Neuronal stem cell (in vitro differentiated cells): ENCODE results near the gene DACH2.

Experiments used
- DNase-seq: peaks from one replicate; pipeline ENCODE4 v3.0.0-alpha.2; 2013; ENCODE audit warnings: low spot score
- H2AFZ ChIP-seq: one replicate; pipeline ENCODE4 v1.6.1; 2013; ENCODE audit warnings: mild to moderate bottlenecking, low read length, inconsistent platforms
- H2AK5ac ChIP-seq: 2 replicates; pipeline ENCODE4 v1.6.1; 2013; ENCODE audit warnings: low read depth, mild to moderate bottlenecking, inconsistent platforms, low read length, moderate library complexity, mixed read lengths
- H2BK120ac ChIP-seq: 2 replicates; pipeline ENCODE4 v1.6.1; 2013; ENCODE audit warnings: low read depth, mild to moderate bottlenecking, inconsistent platforms, low read length, moderate library complexity, mixed read lengths
- H2BK12ac ChIP-seq: one replicate; pipeline ENCODE4 v1.6.1; 2013; ENCODE audit warnings: low read length, inconsistent platforms
- H2BK15ac ChIP-seq: 2 replicates; pipeline ENCODE4 v1.6.1; 2013; ENCODE audit warnings: mild to moderate bottlenecking, low read length, inconsistent platforms, mixed read lengths
- H2BK5ac ChIP-seq: one replicate; pipeline ENCODE4 v1.6.1; 2013; ENCODE audit warnings: inconsistent platforms, mild to moderate bottlenecking, low read length, moderate library complexity
- H3K14ac ChIP-seq: one replicate; pipeline ENCODE4 v1.6.1; 2013; ENCODE audit warnings: low read length, inconsistent platforms
- H3K18ac ChIP-seq: 2 replicates; pipeline ENCODE4 v1.6.1; 2013; ENCODE audit warnings: low read length, inconsistent platforms
- H3K23ac ChIP-seq: 2 replicates; pipeline ENCODE4 v1.6.1; 2013; ENCODE audit warnings: low read depth, mild to moderate bottlenecking, mixed read lengths, low read length, inconsistent platforms; ENCODE audit not compliant: poor library complexity
- H3K27ac ChIP-seq: replicated peaks from 3 replicates; pipeline ENCODE4 v1.5.1; 2013; ENCODE audit warnings: low read length, inconsistent platforms
- H3K27me3 ChIP-seq, 3 experiments: 2 replicates each; pipeline ENCODE4 v1.6.1; 2013; ENCODE audit warnings: low read length in 3 of 3, mild to moderate bottlenecking in 2 of 3, inconsistent platforms in 1 of 3, low read depth in 1 of 3, mixed read lengths in 1 of 3, moderate library complexity in 1 of 3; ENCODE audit not compliant: control insufficient read depth in 3 of 3, insufficient read depth in 3 of 3
- H3K36me3 ChIP-seq, 2 donors: replicated peaks in 1 of 2; 2 replicates each; pipeline ENCODE4 v1.6.1; 2013; ENCODE audit warnings: low read length in 2 of 2; ENCODE audit not compliant: control insufficient read depth in 2 of 2, insufficient read depth in 2 of 2
- H3K4ac ChIP-seq: 2 replicates; pipeline ENCODE4 v1.6.1; 2013; ENCODE audit warnings: inconsistent platforms, mild to moderate bottlenecking, low read length, moderate library complexity
- H3K4me1 ChIP-seq, 2 donors: 1 replicate in 1 of 2; 2 replicates in 1 of 2; pipeline ENCODE4 v1.6.1; 2013; ENCODE audit warnings: low read length in 2 of 2, low read depth in 1 of 2; ENCODE audit not compliant: control insufficient read depth in 2 of 2, insufficient read depth in 1 of 2
- H3K4me2 ChIP-seq: one replicate; pipeline ENCODE4 v1.6.1; 2013; ENCODE audit warnings: mild to moderate bottlenecking, low read length, inconsistent platforms; ENCODE audit not compliant: insufficient read depth, poor library complexity, severe bottlenecking
- H3K4me3 ChIP-seq, 2 donors: 2 replicates each; pipeline ENCODE4 v1.5.1; 2013; ENCODE audit warnings: low read length in 2 of 2, mild to moderate bottlenecking in 2 of 2, inconsistent platforms in 1 of 2, moderate library complexity in 1 of 2
- H3K79me1 ChIP-seq: one replicate; pipeline ENCODE4 v1.6.1; 2013; ENCODE audit warnings: low read depth, mild to moderate bottlenecking, inconsistent platforms, low read length, moderate library complexity
- H3K9ac ChIP-seq: one replicate; pipeline ENCODE4 v1.6.1; 2013; ENCODE audit warnings: mild to moderate bottlenecking, low read depth, low read length, inconsistent platforms; ENCODE audit not compliant: poor library complexity
- H3K9me3 ChIP-seq, 2 donors: replicated peaks in 1 of 2; 2 replicates each; pipeline versions ENCODE3 to v1.6.1; 2013; ENCODE audit warnings: low read length in 2 of 2, mild to moderate bottlenecking in 2 of 2, inconsistent platforms in 1 of 2, low read depth in 1 of 2, mixed read lengths in 1 of 2, moderate library complexity in 1 of 2; ENCODE audit not compliant: control insufficient read depth in 2 of 2, insufficient read depth in 1 of 2
- H4K8ac ChIP-seq: one replicate; pipeline ENCODE4 v1.6.1; 2013; ENCODE audit warnings: low read depth, mild to moderate bottlenecking, inconsistent platforms, low read length, moderate library complexity
- H4K91ac ChIP-seq: one replicate; pipeline ENCODE4 v1.6.1; 2013; ENCODE audit warnings: low read length, low read depth, mild to moderate bottlenecking, inconsistent platforms; ENCODE audit not compliant: poor library complexity
- WGBS, 2 donors: extraction: QIAGEN DNeasy Blood & Tissue Kit; methylation state at CpG; one replicate each; pipeline ENCODE4 v1.1.7; 2013; ENCODE audit warnings: missing lambda C conversion rate in 2 of 2, mixed read lengths in 1 of 2; ENCODE audit not compliant: insufficient read length in 2 of 2, insufficient replicate concordance in 1 of 2; ENCODE audit errors: extremely low coverage in 2 of 2; 5-methylcytosine and 5-hydroxymethylcytosine counted together

Gene DACH2

GRCh38 chrX:86455495-86455894 is 307.2 kb downstream of the DACH2 start:
- Histone ChIP-seq H3K27me3 (no peaks in the 10 kb centered on the region), H2BK12ac (no peak overlapping the region), H2AK5ac (no peak overlapping the region), H2BK15ac (no peak overlapping the region), H3K4ac (no peak overlapping the region), H3K27ac (no peak overlapping the region), H3K4me3 (no peak overlapping the region), H3K9ac (no peak overlapping the region), H3K79me1 (no peaks in the 10 kb centered on the region), H3K36me3 (no peaks in the 10 kb centered on the region), H3K4me2 (no peak overlapping the region), H3K4me1 (no peaks in the 10 kb centered on the region), H3K14ac (no peak overlapping the region), H2AFZ (no peak overlapping the region), H3K18ac (no peak overlapping the region), H4K8ac (no peak overlapping the region), H4K91ac (no peak overlapping the region), H2BK5ac (no peak overlapping the region), H2BK120ac (no peak overlapping the region), H3K9me3 (no peaks in the 10 kb centered on the region), H3K23ac (no peak overlapping the region)
- DNase-seq = no peak
- no CpG with 5 or more reads among the region's 5 CpGs for WGBS, 2 donors

- WGBS, 2 donors = no CpG with 5 or more reads among the region's 3 CpGs
Measured at GRCh38 chrX:86460760-86461159, 312.5 kb downstream of the DACH2 start.

GRCh38 chrX:86504297-86504696 is 356.0 kb downstream of the DACH2 start:
- Histone ChIP-seq H4K8ac (no peak overlapping the region), H3K9ac (no peak overlapping the region), H2AK5ac (no peak overlapping the region), H2BK120ac (no peak overlapping the region), H3K4me1 (no peaks in the 10 kb centered on the region), H3K4me3 (no peak overlapping the region), H3K79me1 (no peaks in the 10 kb centered on the region), H2BK12ac (no peak overlapping the region), H3K4ac (no peak overlapping the region), H3K4me2 (no peak overlapping the region), H2BK15ac (no peak overlapping the region), H3K27me3 (no peaks in the 10 kb centered on the region), H3K9me3 (no peaks in the 10 kb centered on the region), H3K36me3 (no peaks in the 10 kb centered on the region), H3K23ac (no peak overlapping the region), H4K91ac (no peak overlapping the region), H2BK5ac (no peak overlapping the region), H3K14ac (no peak overlapping the region), H3K18ac (no peak overlapping the region), H3K27ac (no peak overlapping the region), H2AFZ (no peak overlapping the region)
- DNase-seq = no peak
- no CpG with 5 or more reads among the region's 1 CpG for whole genome bisulfite sequencing, 2 donors

More at GRCh38 chrX:86460760-86461159, 312.5 kb downstream of the DACH2 start:
- H3K4ac ChIP-seq = no peak overlapping the region
- H4K8ac ChIP-seq = no peak overlapping the region
- H2BK5ac ChIP-seq = no peak overlapping the region
- no peak overlapping the region for H2AFZ ChIP-seq
- H2BK15ac ChIP-seq = no peak overlapping the region
- no peaks in the 10 kb centered on the region for H3K27me3 ChIP-seq
- no peaks in the 10 kb centered on the region for H3K9me3 ChIP-seq
- no peaks in the 10 kb centered on the region for H3K4me1 ChIP-seq
- H2AK5ac ChIP-seq = no peak overlapping the region
- no peak overlapping the region for H3K27ac ChIP-seq
- no peak overlapping the region for H4K91ac ChIP-seq
- no peaks in the 10 kb centered on the region for H3K79me1 ChIP-seq
- no peak for DNase-seq
- H3K36me3 ChIP-seq = no peaks in the 10 kb centered on the region
- H3K18ac ChIP-seq = no peak overlapping the region
- no peak overlapping the region for H3K4me3 ChIP-seq
- no peak overlapping the region for H2BK120ac ChIP-seq
- no peak overlapping the region for H3K9ac ChIP-seq
- no peak overlapping the region for H3K23ac ChIP-seq
- H3K14ac ChIP-seq = no peak overlapping the region
- H3K4me2 ChIP-seq = no peak overlapping the region
- no peak overlapping the region for H2BK12ac ChIP-seq

GRCh38 chrX:86507331-86507730 is 359.1 kb downstream of the DACH2 start:
- no peaks in the 10 kb centered on the region for H3K36me3 ChIP-seq
- H4K91ac ChIP-seq = no peak overlapping the region
- no CpG with 5 or more reads among the region's 2 CpGs for WGBS, 2 donors
- H2BK12ac ChIP-seq = no peak overlapping the region
- H3K4me2 ChIP-seq = no peak overlapping the region
- no peak for DNase-seq
- H2BK120ac ChIP-seq = no peak overlapping the region
- no peaks in the 10 kb centered on the region for H3K27me3 ChIP-seq
- H3K9me3 ChIP-seq = no peaks in the 10 kb centered on the region
- no peaks in the 10 kb centered on the region for H3K79me1 ChIP-seq
- H3K27ac ChIP-seq = no peak overlapping the region
- no peak overlapping the region for H2BK5ac ChIP-seq
- H3K4me3 ChIP-seq = no peak overlapping the region
- no peak overlapping the region for H2AK5ac ChIP-seq
- no peak overlapping the region for H3K9ac ChIP-seq
- no peak overlapping the region for H3K23ac ChIP-seq
- no peak overlapping the region for H3K14ac ChIP-seq
- no peak overlapping the region for H2BK15ac ChIP-seq
- H2AFZ ChIP-seq = no peak overlapping the region
- H3K4ac ChIP-seq = no peak overlapping the region
- H4K8ac ChIP-seq = no peak overlapping the region
- no peak overlapping the region for H3K18ac ChIP-seq
- H3K4me1 ChIP-seq = no peaks in the 10 kb centered on the region
